AG04450 (cell line): ENCODE data around the gene NRG3. TPM values are rescaled to one million over a fixed set of nuclear protein-coding genes. Genes with fewer than 3 reads are reported as not detected.
"Not testable (repeated sequence)": the region's sequence is repeated elsewhere in the genome, so short reads cannot be mapped to it uniquely, and the experiment has no call there.

Source experiments
- CTCF ChIA-PET: fragments of 300-600, 350-600 bp; formaldehyde crosslinking; extraction: SDS; loops from one replicate; lab custom pipeline; 2022; ENCODE audit warnings: antibody characterized with exemption, inconsistent platforms; lab: Charles Lee
- POLR2A ChIA-PET: fragments of 350-600 bp; formaldehyde crosslinking; extraction: SDS; loops from one replicate; lab custom pipeline; 2021; ENCODE audit warnings: antibody characterized with exemption, inconsistent platforms; lab: Yijun Ruan, JAX
- DNase-seq: peaks from one replicate; pipeline ENCODE4 v3.0.0-alpha.2; 2011; ENCODE audit warnings: low read depth, low spot score
- H3K27ac ChIP-seq: one replicate; pipeline ENCODE4 v1.5.1; 2012; ENCODE audit warnings: low read depth, low read length, control low read depth
- H3K27me3 ChIP-seq: one replicate; pipeline ENCODE4 v1.6.0; 2012; ENCODE audit warnings: low read length; ENCODE audit not compliant: control insufficient read depth, insufficient read depth
- H3K4me3 ChIP-seq: 2 replicates; pipeline ENCODE4 v1.5.1; 2011; ENCODE audit warnings: mild to moderate bottlenecking, low read depth, low read length, control low read depth
- H3K9me3 ChIP-seq: 2 replicates; pipeline ENCODE4 v1.5.1; 2012; ENCODE audit warnings: low read length; ENCODE audit not compliant: control insufficient read depth, insufficient read depth
- polyA plus RNA-seq: library from polyadenylated mRNA; depleted of rRNA; stranded (reverse); fragments of >200 nt; gene quantifications from 2 replicates; pipeline ENCODE4 v1.2.3, GENCODE V29; 2011
- TF ChIP-seq, protein P1 (sequence below): IDR thresholded peaks from 2 replicates; pipeline ENCODE4 v1.5.1; 2011; ENCODE audit warnings: low read depth, low read length, control low read depth, inconsistent platforms

Gene NRG3
- polyA plus RNA-seq, 1 experiment: not detected

- ChIA-PET POLR2A (no interaction called here), CTCF (no interaction called here)
- no peaks in the 10 kb centered on the region for H3K27me3 ChIP-seq
- no peak for DNase-seq
- no peaks in the 10 kb centered on the region for H3K9me3 ChIP-seq
- no peak overlapping the region for H3K4me3 ChIP-seq
- TF ChIP-seq, protein P1, sequence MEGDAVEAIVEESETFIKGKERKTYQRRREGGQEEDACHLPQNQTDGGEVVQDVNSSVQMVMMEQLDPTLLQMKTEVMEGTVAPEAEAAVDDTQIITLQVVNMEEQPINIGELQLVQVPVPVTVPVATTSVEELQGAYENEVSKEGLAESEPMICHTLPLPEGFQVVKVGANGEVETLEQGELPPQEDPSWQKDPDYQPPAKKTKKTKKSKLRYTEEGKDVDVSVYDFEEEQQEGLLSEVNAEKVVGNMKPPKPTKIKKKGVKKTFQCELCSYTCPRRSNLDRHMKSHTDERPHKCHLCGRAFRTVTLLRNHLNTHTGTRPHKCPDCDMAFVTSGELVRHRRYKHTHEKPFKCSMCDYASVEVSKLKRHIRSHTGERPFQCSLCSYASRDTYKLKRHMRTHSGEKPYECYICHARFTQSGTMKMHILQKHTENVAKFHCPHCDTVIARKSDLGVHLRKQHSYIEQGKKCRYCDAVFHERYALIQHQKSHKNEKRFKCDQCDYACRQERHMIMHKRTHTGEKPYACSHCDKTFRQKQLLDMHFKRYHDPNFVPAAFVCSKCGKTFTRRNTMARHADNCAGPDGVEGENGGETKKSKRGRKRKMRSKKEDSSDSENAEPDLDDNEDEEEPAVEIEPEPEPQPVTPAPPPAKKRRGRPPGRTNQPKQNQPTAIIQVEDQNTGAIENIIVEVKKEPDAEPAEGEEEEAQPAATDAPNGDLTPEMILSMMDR: no peak
- no peak overlapping the region for H3K27ac ChIP-seq
These were observed 1111.2 kb downstream of the NRG3 start for GRCh38 chr10:82986216-82986615.

DNA sequence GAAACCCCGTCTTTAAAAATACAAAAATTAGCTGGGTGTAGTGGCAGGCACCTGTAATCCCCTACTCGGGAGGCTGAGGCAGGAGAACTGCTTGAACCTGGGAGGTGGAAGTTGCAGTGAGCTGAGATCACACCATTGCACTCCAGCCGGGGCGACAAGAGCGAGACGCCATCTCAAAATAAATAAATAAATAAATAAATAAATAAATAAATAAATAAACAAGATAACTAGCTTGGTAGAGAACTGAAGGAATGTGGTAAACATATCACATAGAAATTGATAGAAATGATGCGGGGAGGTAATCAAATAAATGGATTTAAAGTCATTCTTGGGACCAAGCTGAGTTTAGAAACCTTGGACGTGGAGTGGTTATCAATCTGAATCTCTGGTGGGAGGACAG lies 1131.5 kb downstream of the NRG3 start:
- POLR2A ChIA-PET, H3K27ac ChIP-seq, H3K9me3 ChIP-seq, DNase-seq, H3K27me3 ChIP-seq, H3K4me3 ChIP-seq, CTCF ChIA-PET: not testable (repeated sequence)

DNA sequence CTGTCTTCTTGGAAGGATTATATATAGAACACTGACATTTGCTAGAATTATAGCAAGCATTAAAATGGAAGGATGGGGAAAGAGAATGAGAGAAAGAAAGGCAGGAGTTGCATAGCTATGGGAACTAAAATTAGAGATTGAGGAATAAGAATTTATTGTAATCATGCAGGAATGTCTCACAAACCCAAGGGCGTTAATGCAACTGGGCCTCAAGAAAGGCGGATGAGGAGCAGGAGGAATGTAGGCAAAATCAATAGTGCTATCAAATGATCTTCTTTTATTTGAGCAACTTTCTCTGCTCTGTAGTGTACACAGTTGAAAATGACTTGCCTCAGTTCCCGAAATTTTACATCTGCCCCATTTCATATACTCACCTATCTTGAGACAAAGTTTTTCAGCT lies 1132.5 kb downstream of the NRG3 start:
- CTCF ChIA-PET: no interaction called here
- H3K4me3 ChIP-seq: no peak overlapping the region
- no peak overlapping the region for H3K27ac ChIP-seq
- no peaks in the 10 kb centered on the region for H3K9me3 ChIP-seq
- no peak for DNase-seq
- H3K27me3 ChIP-seq: no peaks in the 10 kb centered on the region
- TF ChIP-seq, protein P1: no peak
- POLR2A ChIA-PET: no interaction called here

DNA sequence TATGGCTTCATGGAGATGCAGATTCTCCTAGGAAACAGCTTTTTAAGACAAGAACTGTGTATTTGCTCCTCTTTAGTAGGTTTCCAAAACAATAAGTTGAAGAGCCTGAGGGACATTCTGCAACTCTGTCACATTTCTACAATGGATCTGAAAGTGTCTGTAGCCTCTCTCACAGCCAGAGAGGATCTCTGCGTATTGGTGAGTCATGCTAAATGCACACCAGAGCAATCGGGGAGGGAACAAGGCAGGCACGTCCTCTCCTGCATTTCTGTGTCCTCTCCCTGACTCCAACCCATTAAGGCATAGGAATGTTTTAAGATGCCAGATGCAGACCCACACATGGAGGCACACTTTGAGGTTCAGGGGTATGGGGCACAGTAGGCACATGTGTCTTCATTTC lies 1137.9 kb downstream of the NRG3 start:
- H3K4me3 ChIP-seq: no peak overlapping the region
- no peak for DNase-seq
- CTCF ChIA-PET: no interaction called here

DNA sequence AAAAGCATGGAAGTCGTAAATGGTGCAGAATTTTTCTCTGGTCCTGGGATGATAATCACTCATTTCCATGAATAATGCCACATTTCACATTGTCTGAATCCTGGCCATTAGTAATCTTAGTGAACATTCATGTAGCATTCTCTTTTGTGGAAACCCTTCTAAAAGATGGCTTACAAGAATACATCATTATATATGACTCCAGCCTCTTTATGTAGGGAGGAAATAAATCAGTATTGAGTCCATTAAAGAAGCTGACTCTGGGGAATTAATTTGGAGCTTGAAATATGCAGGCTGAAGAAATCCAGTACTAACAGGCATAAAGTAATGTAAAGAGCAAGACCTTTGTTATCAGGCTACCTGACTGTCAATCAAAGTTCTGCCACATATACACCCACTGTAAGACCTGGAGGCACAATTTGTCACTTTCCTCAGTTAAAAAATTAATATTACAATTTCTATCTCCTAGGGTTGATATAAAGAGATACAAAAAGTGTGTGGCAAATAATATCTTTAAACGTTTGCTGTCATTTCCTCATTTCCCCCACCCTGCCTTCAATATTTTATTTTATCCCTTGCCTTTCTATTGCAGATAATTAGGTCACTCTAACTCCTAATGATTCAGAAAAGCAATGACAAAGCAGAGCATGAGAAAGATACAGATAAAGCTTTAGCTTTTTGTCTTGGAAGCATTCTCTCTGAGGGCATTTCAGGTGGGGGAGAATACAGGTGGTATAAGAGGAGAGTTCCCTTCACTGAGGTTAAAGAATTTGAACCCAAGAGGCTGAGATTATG lies 1142.3 kb downstream of the NRG3 start:
- H3K9me3 ChIP-seq: no peaks in the 10 kb centered on the region; the same call in 1 of the 2 replicates
- POLR2A ChIA-PET: no interaction called here
- CTCF ChIA-PET: no interaction called here
- no peak overlapping the region for H3K4me3 ChIP-seq
- DNase-seq: no peak
- H3K27ac ChIP-seq: no peak overlapping the region
- no peaks in the 10 kb centered on the region for H3K27me3 ChIP-seq
- TF ChIP-seq, protein P1: no peak

More for the DNA sequence above, 1137.9 kb downstream of the NRG3 start:
- POLR2A ChIA-PET: no interaction called here
- Histone ChIP-seq H3K9me3 (no peaks in the 10 kb centered on the region), H3K27me3 (no peaks in the 10 kb centered on the region), H3K27ac (no peak overlapping the region)
- TF ChIP-seq, protein P1: no peak
